Measurements from ENCODE around the gene PKIG.

GRCh38 chr20:44651684-44652423, 69.5 kb downstream of the PKIG start, which contains the start of gene ADA:
- TF ChIP-seq CTCF (optimal IDR thresholded peaks at IDR 0.05 in 1 of 3, IDR thresholded peaks at IDR 0.05 in 1 of 3, conservative IDR thresholded peaks at IDR 0.05 in 1 of 3; ENCODE audit: extremely low read depth in 1 of 3, insufficient read depth in 2 of 3, low read length in 3 of 3) (peak in 1 of 3 experiments; percentile 10), EZH2 (IDR thresholded peaks at IDR 0.05; ENCODE audit: low read length) (no peak)
